Embryonic facial prominence (tissue), 1 donor: ENCODE results near the gene BACE2.

Experiments
- DNase-seq: peaks from one replicate; pipeline ENCODE4 v3.0.0-alpha.2; 2016; ENCODE audit errors: extremely low spot score

The BACE2 gene

GRCh38 chr21:41321908-41322495, 154.0 kb downstream of the BACE2 start:
- no peak for DNase-seq

- DNase-seq = no peak
Measured at GRCh38 chr21:41322496-41323382, 154.8 kb downstream of the BACE2 start.

DNA sequence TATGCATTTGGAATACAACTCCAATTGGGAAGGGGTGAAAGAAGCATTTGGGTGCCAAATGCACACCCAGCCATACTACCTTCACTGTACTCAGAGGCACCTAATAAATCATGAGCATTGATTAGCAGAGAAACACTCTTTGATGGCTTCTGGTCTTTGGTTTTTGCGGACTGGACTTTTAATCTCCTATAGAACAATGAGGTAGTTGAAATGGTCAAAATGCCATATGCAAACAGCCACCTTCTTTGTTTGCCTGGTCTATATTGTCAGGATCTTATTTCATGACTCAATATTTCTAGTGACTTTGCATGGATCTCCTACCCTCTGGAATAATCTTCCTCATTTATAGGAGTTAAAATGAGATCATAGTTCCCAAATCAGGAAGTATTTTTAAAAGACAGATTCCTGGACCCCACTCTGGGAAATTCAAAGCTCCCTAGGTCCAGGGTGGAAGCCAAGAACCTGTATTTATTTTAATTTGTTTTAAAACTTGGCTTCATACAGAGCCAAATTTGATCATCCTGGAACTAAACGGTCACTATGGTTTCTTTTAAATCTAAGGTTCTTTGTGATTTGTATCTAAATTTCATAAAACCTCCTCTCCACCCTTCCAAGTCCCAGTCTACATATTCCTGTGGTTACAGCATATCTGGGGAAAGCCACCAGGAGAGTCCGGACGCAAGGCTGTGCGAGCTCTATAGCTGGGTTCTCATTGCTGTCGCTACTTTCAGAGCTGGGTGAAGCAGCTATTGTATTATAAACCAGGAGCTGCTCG, 157.4 kb downstream of the BACE2 start:
- DNase-seq = no peak

GRCh38 chr21:41326414-41327080, 158.6 kb downstream of the BACE2 start:
- no peak for DNase-seq

GRCh38 chr21:41327753-41328152, 159.8 kb downstream of the BACE2 start:
- DNase-seq = no peak

GRCh38 chr21:41328660-41329607, 161.0 kb downstream of the BACE2 start:
- no peak for DNase-seq
